Neural progenitor cell (in vitro differentiated cells): ENCODE data around the gene GP1BB.

ENCODE experiments used
- EZH2 ChIP-seq: fragments of 200-600 bp; sonication (generic); IDR thresholded peaks from 2 replicates; pipeline ENCODE4 v1.6.1; 2017; ENCODE audit warnings: antibody characterized with exemption, mild to moderate bottlenecking, moderate library complexity
- EZH2phosphoT487 ChIP-seq: fragments of 200-600 bp; sonication (generic); IDR thresholded peaks from 2 replicates; pipeline ENCODE4 v1.6.1; 2017; ENCODE audit warnings: antibody characterized with exemption
- TF ChIP-seq, protein P1 (sequence below): fragments of 200-600 bp; sonication (generic); IDR thresholded peaks from 2 replicates; pipeline ENCODE4 v1.5.1; 2017; ENCODE audit warnings: antibody characterized with exemption, mild to moderate bottlenecking

DNA sequence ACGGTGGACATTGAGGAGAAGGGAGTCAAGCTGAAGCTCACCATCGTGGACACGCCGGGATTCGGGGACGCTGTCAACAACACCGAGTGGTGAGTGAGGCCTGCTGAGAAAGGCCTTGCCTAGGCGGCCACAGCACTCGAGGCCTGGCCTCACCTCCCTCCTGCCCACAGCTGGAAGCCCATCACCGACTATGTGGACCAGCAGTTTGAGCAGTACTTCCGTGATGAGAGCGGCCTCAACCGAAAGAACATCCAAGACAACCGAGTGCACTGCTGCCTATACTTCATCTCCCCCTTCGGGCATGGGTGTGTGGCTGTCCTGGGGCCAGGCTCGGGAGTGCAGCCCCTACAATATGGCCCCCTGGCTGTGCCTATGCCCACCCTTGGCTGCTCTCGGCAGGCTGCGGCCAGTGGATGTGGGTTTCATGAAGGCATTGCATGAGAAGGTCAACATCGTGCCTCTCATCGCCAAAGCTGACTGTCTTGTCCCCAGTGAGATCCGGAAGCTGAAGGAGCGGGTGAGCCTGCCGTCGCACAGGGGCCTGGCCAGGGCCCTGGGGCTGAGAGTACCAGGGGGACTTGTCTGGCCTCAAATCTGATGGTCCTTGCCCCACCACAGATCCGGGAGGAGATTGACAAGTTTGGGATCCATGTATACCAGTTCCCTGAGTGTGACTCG is 3.0 kb upstream of the GP1BB start:
- TF ChIP-seq EZH2 (no peak), EZH2phosphoT487 (no peak)
- TF ChIP-seq, protein P1, sequence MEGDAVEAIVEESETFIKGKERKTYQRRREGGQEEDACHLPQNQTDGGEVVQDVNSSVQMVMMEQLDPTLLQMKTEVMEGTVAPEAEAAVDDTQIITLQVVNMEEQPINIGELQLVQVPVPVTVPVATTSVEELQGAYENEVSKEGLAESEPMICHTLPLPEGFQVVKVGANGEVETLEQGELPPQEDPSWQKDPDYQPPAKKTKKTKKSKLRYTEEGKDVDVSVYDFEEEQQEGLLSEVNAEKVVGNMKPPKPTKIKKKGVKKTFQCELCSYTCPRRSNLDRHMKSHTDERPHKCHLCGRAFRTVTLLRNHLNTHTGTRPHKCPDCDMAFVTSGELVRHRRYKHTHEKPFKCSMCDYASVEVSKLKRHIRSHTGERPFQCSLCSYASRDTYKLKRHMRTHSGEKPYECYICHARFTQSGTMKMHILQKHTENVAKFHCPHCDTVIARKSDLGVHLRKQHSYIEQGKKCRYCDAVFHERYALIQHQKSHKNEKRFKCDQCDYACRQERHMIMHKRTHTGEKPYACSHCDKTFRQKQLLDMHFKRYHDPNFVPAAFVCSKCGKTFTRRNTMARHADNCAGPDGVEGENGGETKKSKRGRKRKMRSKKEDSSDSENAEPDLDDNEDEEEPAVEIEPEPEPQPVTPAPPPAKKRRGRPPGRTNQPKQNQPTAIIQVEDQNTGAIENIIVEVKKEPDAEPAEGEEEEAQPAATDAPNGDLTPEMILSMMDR: no peak
